Kidney (tissue), 14 donors: ENCODE results near the gene ZNF446. TPM values are rescaled to one million over a fixed set of nuclear protein-coding genes. Genes with fewer than 3 reads are reported as not detected.
"Not testable (repeated sequence)": the region's sequence is repeated elsewhere in the genome, so short reads cannot be mapped to it uniquely, and the experiment has no call there.

Experiments
- DNase-seq, 5 donors: peaks; one replicate each; pipeline ENCODE4 v3.0.0-alpha.2; 2013 to 2020
- FAIRE-seq: peaks from 2 replicates; lab custom pipeline; 2012; peaks lifted over from hg19 to GRCh38; lab: Jason Lieb, UNC
- H3K27ac ChIP-seq, 2 donors: one replicate each; pipeline ENCODE4 v1.7.0; 2013; ENCODE audit warnings: low read depth in 2 of 2, low read length in 2 of 2, inconsistent platforms in 1 of 2
- H3K27me3 ChIP-seq: one replicate; pipeline ENCODE4 v1.7.1; 2013; ENCODE audit warnings: low read length, inconsistent platforms; ENCODE audit not compliant: control insufficient read depth, insufficient read depth
- H3K36me3 ChIP-seq, 3 donors: one replicate each; pipeline versions ENCODE4 v1.7.0 to v1.7.1; 2013; ENCODE audit warnings: low read length in 3 of 3, control low read depth in 1 of 3, inconsistent platforms in 1 of 3; ENCODE audit not compliant: insufficient read depth in 3 of 3, control insufficient read depth in 2 of 3
- H3K4me1 ChIP-seq, 3 donors: one replicate each; pipeline versions ENCODE4 v1.7.0 to v1.7.1; 2013; ENCODE audit warnings: low read length in 3 of 3, inconsistent platforms in 1 of 3, low read depth in 1 of 3; ENCODE audit not compliant: control insufficient read depth in 2 of 3, insufficient read depth in 2 of 3
- H3K4me3 ChIP-seq, 3 donors: one replicate each; pipeline versions ENCODE4 v1.7.0 to v1.8.1; 2013; ENCODE audit warnings: low read length in 3 of 3, control low read depth in 1 of 3, inconsistent platforms in 1 of 3
- H3K9ac ChIP-seq, 3 donors: one replicate each; pipeline versions ENCODE4 v1.7.0 to v1.7.1; 2013; ENCODE audit warnings: low read length in 3 of 3, control low read depth in 1 of 3, inconsistent platforms in 1 of 3
- H3K9me3 ChIP-seq, 3 donors: one replicate each; pipeline versions ENCODE4 v1.7.0 to v1.7.1; 2013; ENCODE audit warnings: low read length in 3 of 3, control low read depth in 1 of 3, inconsistent platforms in 1 of 3; ENCODE audit not compliant: control insufficient read depth in 2 of 3, insufficient read depth in 1 of 3
- intact Hi-C: fragments of 100-400 bp; cut with DNase I; formaldehyde crosslinking; loops from one replicate; pipeline ENCODE4 v1.11.1; 2022
- polyA plus RNA-seq: library from polyadenylated mRNA; stranded (reverse); fragments of 350-450 nt; fragmentation: Illumina TruSeq; extraction: RNeasy Lipid Tissue Mini Kit (QIAGEN cat#74804); gene quantifications from one replicate; pipeline ENCODE4 v1.2.3, GENCODE V29; 2014; ENCODE audit warnings: low read depth, low replicate concordance; ENCODE audit not compliant: insufficient read depth
- total RNA-seq: library from RNA; stranded (reverse); fragmentation: NEBNext Ultra II Directional; extraction: Animal tissue kit (Norgen Biotek cat#: 25700); gene quantifications from one replicate; pipeline ENCODE4 v1.2.1, GENCODE V29; 2021
- TF ChIP-seq, protein P1 (sequence below): IDR thresholded peaks from 3 replicates; pipeline ENCODE4 v1.5.1; 2012; ENCODE audit warnings: mild to moderate bottlenecking, moderate library complexity, borderline replicate concordance; ENCODE audit not compliant: insufficient read depth; ENCODE audit errors: extremely low read depth
- donor health status: control.
- donor health status: control.
- donor health status: control.
- donor health status: control.
- donor health status: control.
- donor health status: DM: yes; HTN: yes; CAD: no.
- donor health status: Normal renal cell carcinoma (clear cell type).

The ZNF446 gene
- total and polyA plus RNA-seq, 2 donors from 2014 or later, result 12.6 to 13.3 TPM

GRCh38 chr19:58483776-58484175, 7.6 kb downstream of the ZNF446 start:
- TF ChIP-seq, protein P1, sequence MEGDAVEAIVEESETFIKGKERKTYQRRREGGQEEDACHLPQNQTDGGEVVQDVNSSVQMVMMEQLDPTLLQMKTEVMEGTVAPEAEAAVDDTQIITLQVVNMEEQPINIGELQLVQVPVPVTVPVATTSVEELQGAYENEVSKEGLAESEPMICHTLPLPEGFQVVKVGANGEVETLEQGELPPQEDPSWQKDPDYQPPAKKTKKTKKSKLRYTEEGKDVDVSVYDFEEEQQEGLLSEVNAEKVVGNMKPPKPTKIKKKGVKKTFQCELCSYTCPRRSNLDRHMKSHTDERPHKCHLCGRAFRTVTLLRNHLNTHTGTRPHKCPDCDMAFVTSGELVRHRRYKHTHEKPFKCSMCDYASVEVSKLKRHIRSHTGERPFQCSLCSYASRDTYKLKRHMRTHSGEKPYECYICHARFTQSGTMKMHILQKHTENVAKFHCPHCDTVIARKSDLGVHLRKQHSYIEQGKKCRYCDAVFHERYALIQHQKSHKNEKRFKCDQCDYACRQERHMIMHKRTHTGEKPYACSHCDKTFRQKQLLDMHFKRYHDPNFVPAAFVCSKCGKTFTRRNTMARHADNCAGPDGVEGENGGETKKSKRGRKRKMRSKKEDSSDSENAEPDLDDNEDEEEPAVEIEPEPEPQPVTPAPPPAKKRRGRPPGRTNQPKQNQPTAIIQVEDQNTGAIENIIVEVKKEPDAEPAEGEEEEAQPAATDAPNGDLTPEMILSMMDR, result no peak
- no peak for DNase-seq
- H3K27ac ChIP-seq, result no peak overlapping the region
- H3K36me3 ChIP-seq, result no peaks in the 10 kb centered on the region
- no peak overlapping the region for H3K9ac ChIP-seq
- H3K27me3 ChIP-seq, result no peaks in the 10 kb centered on the region
- no peak for FAIRE-seq
- H3K9me3 ChIP-seq, result no peaks in the 10 kb centered on the region
- no peak overlapping the region for H3K4me3 ChIP-seq
- intact Hi-C loops, result no loop called here
- H3K4me1 ChIP-seq, result no peaks in the 10 kb centered on the region

DNA sequence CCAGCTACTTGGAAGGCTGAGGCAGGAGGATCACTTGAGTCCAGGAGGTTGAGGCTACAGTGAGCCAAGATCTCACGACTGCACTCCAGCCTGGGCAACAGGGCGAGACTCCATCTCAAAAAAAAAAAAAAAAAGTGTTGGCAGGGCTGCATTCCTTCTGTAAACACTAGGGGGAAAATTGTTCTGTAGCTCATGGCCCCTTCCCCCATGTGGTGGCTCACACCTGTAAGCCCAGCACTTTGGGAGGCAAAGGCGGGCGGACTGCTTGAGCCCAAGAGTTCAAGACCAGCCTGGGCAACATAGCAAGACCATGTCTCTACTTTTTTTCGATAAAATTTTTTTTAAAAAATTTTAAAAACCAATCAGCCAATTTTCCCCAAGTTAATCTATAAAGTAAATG, 8.2 kb downstream of the ZNF446 start:
- H3K4me3 ChIP-seq, intact Hi-C loops, FAIRE-seq, H3K36me3 ChIP-seq, DNase-seq, H3K9me3 ChIP-seq, H3K4me1 ChIP-seq, H3K27ac ChIP-seq, H3K27me3 ChIP-seq, H3K9ac ChIP-seq: not testable (repeated sequence)

DNA sequence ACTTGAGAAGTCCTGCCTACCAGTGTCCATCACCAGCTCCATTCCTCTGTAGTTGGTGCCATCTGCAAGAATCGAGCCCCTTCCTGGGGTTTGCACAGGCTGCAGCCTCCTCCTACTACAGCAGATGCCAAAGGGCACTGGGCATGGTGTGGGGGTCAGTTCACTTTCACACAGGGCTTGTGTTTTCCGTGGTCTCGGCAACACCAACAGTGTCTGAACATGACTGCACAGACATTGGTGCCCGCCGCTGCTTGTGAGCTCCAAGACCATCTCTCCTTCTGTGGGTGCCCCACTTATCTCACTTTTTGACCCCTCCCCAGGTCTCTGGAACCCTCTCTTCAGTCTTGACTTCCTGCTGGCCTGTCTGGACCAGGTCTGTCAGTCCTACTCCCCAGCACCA, 15.2 kb downstream of the ZNF446 start:
- Histone ChIP-seq H3K9ac (no peak overlapping the region), H3K4me1 (no peaks in the 10 kb centered on the region), H3K9me3 (no peaks in the 10 kb centered on the region), H3K4me3 (no peak overlapping the region), H3K27me3 (no peaks in the 10 kb centered on the region), H3K36me3 (no peaks in the 10 kb centered on the region), H3K27ac (no peak overlapping the region)
- TF ChIP-seq, protein P1, result no peak
- FAIRE-seq, result no peak
- no peak for DNase-seq
- intact Hi-C loops, result no loop called here

DNA sequence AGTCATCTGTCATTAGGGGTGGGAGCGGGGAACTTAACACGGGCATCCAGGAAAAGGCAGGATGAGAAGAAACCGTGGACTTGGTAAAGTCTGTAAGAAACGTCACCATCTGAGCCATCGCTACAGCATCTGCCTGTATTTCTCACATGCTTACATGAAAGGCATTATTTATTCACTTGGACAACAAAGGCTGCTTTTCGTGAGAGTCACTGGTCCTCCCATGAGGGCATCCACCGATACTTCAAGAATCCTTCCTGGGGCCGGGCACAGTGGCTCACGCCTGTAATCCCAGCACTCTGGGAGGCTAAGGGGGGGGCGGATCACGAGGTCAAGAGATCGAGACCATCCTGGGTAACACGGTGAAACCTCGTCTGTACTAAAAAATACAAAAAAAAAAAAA, 16.1 kb downstream of the ZNF446 start:
- no peaks in the 10 kb centered on the region for H3K36me3 ChIP-seq
- intact Hi-C loops, result no loop called here
- TF ChIP-seq, protein P1, result no peak
- no peaks in the 10 kb centered on the region for H3K9me3 ChIP-seq
- H3K27me3 ChIP-seq, result no peaks in the 10 kb centered on the region
- no peaks in the 10 kb centered on the region for H3K4me1 ChIP-seq
- no peak overlapping the region for H3K9ac ChIP-seq
- no peak overlapping the region for H3K27ac ChIP-seq
- no peak overlapping the region for H3K4me3 ChIP-seq
- no peak for DNase-seq
- FAIRE-seq, result no peak
